Measurements from ENCODE around the gene AHRR. TPM values are rescaled to one million over a fixed set of nuclear protein-coding genes. Genes with fewer than 3 reads are reported as not detected.

AHRR gene
- total and polyA plus RNA-seq, 8 donors, result 0.63 to 47.8 (median 1.1) TPM; not detected in 1

DNA sequence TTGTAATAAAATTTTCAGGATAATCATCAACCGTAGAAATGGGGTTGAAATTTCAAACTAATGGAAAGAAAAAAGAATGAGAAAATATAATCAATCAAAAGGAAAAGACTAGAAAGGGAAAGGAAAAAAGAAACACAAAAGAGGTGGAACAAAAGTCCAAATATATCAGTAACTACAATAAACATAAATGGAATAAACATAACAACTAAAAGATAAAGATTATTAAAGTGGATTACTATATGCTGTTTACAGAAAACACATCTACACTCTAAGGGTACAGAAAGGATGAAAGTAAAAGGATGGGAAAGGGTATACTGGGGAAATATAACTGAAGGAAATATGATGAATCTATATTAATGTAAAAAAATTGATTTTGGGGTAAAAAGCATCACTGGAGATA lies 43.0 kb downstream of the AHRR start:
- 36 to 100% (median 93%) methylated on average over 1 of the region's 1 CpG for WGBS, 5 donors
- H3K27ac ChIP-seq, result no peak overlapping the region
- TF ChIP-seq EP300 (IDR thresholded peaks at IDR 0.05) (no peak), POLR2AphosphoS5 (IDR thresholded peaks at IDR 0.05) (no peak), POLR2A (IDR thresholded peaks at IDR 0.05) (no peak)
- H3K9me3 ChIP-seq, result peaks cover 0 to 26% (median 8%) of the 10 kb centered on the region in 4 donors
- no peak overlapping the region for H3K4me3 ChIP-seq
- DNase-seq, result no peak
- intact Hi-C loops (cut with DNase I; ENCODE audit: low total_unique reads), result no loop called here
- H3K4me1 ChIP-seq, result peaks cover 0 to 10% (median 0%) of the 10 kb centered on the region in 4 donors
- H3K27me3 ChIP-seq, result peaks cover 0 to 6% (median 0%) of the 10 kb centered on the region in 3 donors
- no peaks in the 10 kb centered on the region for H3K36me3 ChIP-seq

GRCh38 chr5:366541-367357 lies 45.2 kb downstream of the AHRR start:
- Histone ChIP-seq H3K36me3 (no peaks in the 10 kb centered on the region), H3K4me1 (peaks cover 0 to 10% (median 0%) of the 10 kb centered on the region in 4 donors), H3K4me3 (no peak overlapping the region), H3K27ac (no peak overlapping the region), H3K27me3 (peaks cover 0 to 11% (median 0%) of the 10 kb centered on the region in 3 donors), H3K9me3 (peaks cover 0 to 26% (median 8%) of the 10 kb centered on the region in 4 donors)
- no peak for TF ChIP-seq EP300 (IDR thresholded peaks at IDR 0.05)
- no peak for TF ChIP-seq POLR2AphosphoS5 (IDR thresholded peaks at IDR 0.05)
- no peak for TF ChIP-seq POLR2A (IDR thresholded peaks at IDR 0.05)
- TF ChIP-seq CTCF (IDR thresholded peaks at IDR 0.05), result no peak
- intact Hi-C loops (cut with DNase I; ENCODE audit: low total_unique reads), result no loop called here
- DNase-seq, result no peak
- WGBS, 5 donors, result 86 to 92% (median 88%) methylated on average over 18 of the region's 18 CpGs

DNA sequence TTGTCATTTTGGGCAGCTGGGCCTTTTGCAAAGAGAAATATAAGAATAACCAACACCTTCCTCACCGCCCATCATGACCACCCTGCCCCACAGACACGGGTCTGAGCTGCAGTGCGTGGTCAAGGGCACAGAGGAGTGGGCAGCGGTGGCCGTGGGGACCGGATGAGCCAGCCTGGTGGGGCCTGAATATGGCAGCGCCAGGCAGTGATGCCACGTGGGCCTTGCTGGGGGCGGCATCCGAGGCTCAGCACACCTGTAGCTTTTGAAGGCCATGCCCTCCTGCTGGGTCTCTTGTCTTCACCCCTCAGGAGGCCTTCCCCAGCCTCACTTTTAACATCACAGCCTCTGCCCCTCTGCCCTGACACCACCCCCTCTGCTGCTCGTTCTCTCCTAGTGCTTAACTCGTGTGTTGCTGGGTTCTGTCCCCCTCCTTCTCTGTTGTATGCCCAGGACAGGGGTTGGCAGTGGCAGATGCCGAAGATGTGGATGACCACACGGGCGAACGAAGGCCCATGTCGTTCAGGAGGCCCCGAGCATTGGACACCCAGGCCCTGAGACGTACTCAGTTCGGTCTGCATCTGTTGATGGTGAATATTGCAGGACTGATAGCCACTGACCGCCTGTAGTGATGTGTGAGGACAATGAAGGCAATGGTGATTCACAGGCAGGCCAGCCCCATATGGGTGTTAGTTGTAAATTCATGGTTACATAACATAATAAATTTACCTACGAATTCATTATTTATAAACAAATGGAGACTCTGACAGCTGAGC lies 46.0 kb downstream of the AHRR start:
- no peaks in the 10 kb centered on the region for H3K36me3 ChIP-seq
- H3K4me1 ChIP-seq, result peaks cover 0 to 16% (median 0%) of the 10 kb centered on the region in 4 donors
- no peak for DNase-seq
- H3K27me3 ChIP-seq, result peaks cover 0 to 19% (median 0%) of the 10 kb centered on the region in 3 donors
- intact Hi-C loops (cut with DNase I; ENCODE audit: low total_unique reads), result no loop called here
- 86 to 91% (median 89%) methylated on average over 22 of the region's 22 CpGs for WGBS, 5 donors
- peaks cover 0 to 26% (median 8%) of the 10 kb centered on the region in 4 donors for H3K9me3 ChIP-seq
- TF ChIP-seq CTCF (IDR thresholded peaks at IDR 0.05) (no peak), POLR2AphosphoS5 (IDR thresholded peaks at IDR 0.05) (no peak), POLR2A (IDR thresholded peaks at IDR 0.05) (no peak), EP300 (IDR thresholded peaks at IDR 0.05) (no peak)
- H3K4me3 ChIP-seq, result no peak overlapping the region
- no peak overlapping the region for H3K27ac ChIP-seq

- TF ChIP-seq POLR2AphosphoS5 (IDR thresholded peaks at IDR 0.05) (no peak), POLR2A (IDR thresholded peaks at IDR 0.05) (no peak), CTCF (IDR thresholded peaks at IDR 0.05) (no peak), EP300 (IDR thresholded peaks at IDR 0.05) (no peak)
- 48 to 73% (median 67%) methylated on average over 24 to 26 of the region's 26 CpGs for WGBS, 5 donors
- intact Hi-C loops (cut with DNase I; ENCODE audit: low total_unique reads), result no loop called here
- H3K27me3 ChIP-seq, result peaks cover 0 to 27% (median 5%) of the 10 kb centered on the region in 3 donors
- H3K27ac ChIP-seq, result no peak overlapping the region
- no peak overlapping the region for H3K4me3 ChIP-seq
- no peak for DNase-seq
- no peaks in the 10 kb centered on the region for H3K36me3 ChIP-seq
- H3K4me1 ChIP-seq, result peaks cover 5 to 25% (median 6%) of the 10 kb centered on the region in 4 donors
- peaks cover 0 to 26% (median 8%) of the 10 kb centered on the region in 4 donors for H3K9me3 ChIP-seq
Measured at GRCh38 chr5:368183-369084, 46.9 kb downstream of the AHRR start.

Data from stomach (tissue), 9 donors.